DOHH2 (cell line): ENCODE data around the gene TEX48.

Experiments used
- H3F3A ChIP-seq: fragments of 200-600 bp; sonication (generic), shearing (Covaris generic); 2 replicates; pipeline ENCODE4 v1.6.0; 2016; ENCODE audit warnings: antibody characterized with exemption, mild to moderate bottlenecking; ENCODE audit not compliant: control insufficient read depth, insufficient read depth
- H3K27ac ChIP-seq: fragments of 200-600 bp; sonication (generic); 2 replicates; pipeline ENCODE4 v1.5.1; 2014; ENCODE audit warnings: low read depth, mild to moderate bottlenecking, low read length, moderate library complexity
- H3K27me3 ChIP-seq: fragments of 200-600 bp; sonication (generic); 2 replicates; pipeline ENCODE4 v1.6.1; 2014; ENCODE audit warnings: mild to moderate bottlenecking, low read length, mixed read lengths; ENCODE audit not compliant: control insufficient read depth
- H3K36me3 ChIP-seq: fragments of 200-600 bp; sonication (generic); 2 replicates; pipeline ENCODE4 v1.6.1; 2014; ENCODE audit warnings: mild to moderate bottlenecking, low read length, moderate library complexity, mixed read lengths; ENCODE audit not compliant: control insufficient read depth
- H3K4me1 ChIP-seq: fragments of 200-600 bp; sonication (generic); 2 replicates; pipeline ENCODE4 v1.6.1; 2014; ENCODE audit warnings: mild to moderate bottlenecking, low read length, mixed read lengths; ENCODE audit not compliant: control insufficient read depth
- H3K4me2 ChIP-seq: fragments of 200-600 bp; sonication (generic); 2 replicates; pipeline ENCODE4 v1.6.0; 2014; ENCODE audit warnings: mild to moderate bottlenecking, low read length, moderate library complexity
- H3K4me3 ChIP-seq: fragments of 200-600 bp; sonication (generic); 2 replicates; pipeline ENCODE4 v1.5.1; 2014; ENCODE audit warnings: mild to moderate bottlenecking, low read length, mixed read lengths
- H3K79me2 ChIP-seq: fragments of 200-600 bp; sonication (generic); 2 replicates; pipeline ENCODE4 v1.6.1; 2014; ENCODE audit warnings: mild to moderate bottlenecking, low read length, mixed read lengths; ENCODE audit not compliant: control insufficient read depth
- H3K9me2 ChIP-seq: fragments of 200-600 bp; sonication (generic); replicated peaks from 2 replicates; pipeline ENCODE4 v1.6.1; 2014; ENCODE audit warnings: mild to moderate bottlenecking, low read length, mixed read lengths; ENCODE audit not compliant: control insufficient read depth
- H3K9me3 ChIP-seq: fragments of 200-600 bp; sonication (generic); 2 replicates; pipeline ENCODE4 v1.6.1; 2014; ENCODE audit warnings: antibody characterized with exemption, low read length, mixed read lengths; ENCODE audit not compliant: control insufficient read depth, insufficient read depth
- H4K20me1 ChIP-seq: fragments of 200-600 bp; sonication (generic); 2 replicates; pipeline ENCODE4 v1.6.0; 2014; ENCODE audit warnings: low read depth, mild to moderate bottlenecking, antibody characterized with exemption, low read length, moderate library complexity; ENCODE audit not compliant: control insufficient read depth, insufficient read depth
- EZH2phosphoT487 ChIP-seq: fragments of 200-600 bp; sonication (generic); IDR thresholded peaks from 2 replicates; pipeline ENCODE4 v1.6.1; 2017; ENCODE audit warnings: borderline replicate concordance, mild to moderate bottlenecking, antibody characterized with exemption, low read length, moderate library complexity, mixed read lengths
- TF ChIP-seq, protein P1 (sequence below): fragments of 200-600 bp; sonication (generic); IDR thresholded peaks from one replicate; pipeline ENCODE4 v1.5.1; 2014; ENCODE audit warnings: antibody characterized with exemption, mild to moderate bottlenecking, low read depth, low read length; ENCODE audit not compliant: poor library complexity, severe bottlenecking

The TEX48 gene

DNA sequence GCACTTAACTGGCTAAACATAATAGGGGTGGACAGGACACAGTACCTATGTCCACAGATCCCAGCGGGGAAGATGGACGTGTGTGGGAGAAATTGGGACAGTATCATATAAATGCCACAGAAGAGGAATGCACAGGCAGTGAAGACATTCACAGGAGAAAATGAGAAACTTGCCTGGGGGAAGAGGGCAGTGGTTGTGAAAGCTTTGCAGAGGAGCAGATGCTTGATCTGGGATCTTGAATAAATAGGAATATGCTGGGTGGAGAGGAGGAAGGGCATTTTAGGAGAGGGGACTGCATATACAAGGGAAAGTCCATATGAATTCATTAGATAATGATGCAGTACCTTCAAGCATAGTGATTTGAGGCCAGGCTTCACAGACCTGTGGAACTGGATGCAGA is 57.3 kb downstream of the TEX48 start:
- no peak overlapping the region for H3K4me2 ChIP-seq
- H3K9me3 ChIP-seq = no peaks in the 10 kb centered on the region
- no peaks in the 10 kb centered on the region for H3K9me2 ChIP-seq
- H3K36me3 ChIP-seq = peaks cover 47% of the 10 kb centered on the region
- TF ChIP-seq EZH2phosphoT487 = no peak
- TF ChIP-seq, protein P1, sequence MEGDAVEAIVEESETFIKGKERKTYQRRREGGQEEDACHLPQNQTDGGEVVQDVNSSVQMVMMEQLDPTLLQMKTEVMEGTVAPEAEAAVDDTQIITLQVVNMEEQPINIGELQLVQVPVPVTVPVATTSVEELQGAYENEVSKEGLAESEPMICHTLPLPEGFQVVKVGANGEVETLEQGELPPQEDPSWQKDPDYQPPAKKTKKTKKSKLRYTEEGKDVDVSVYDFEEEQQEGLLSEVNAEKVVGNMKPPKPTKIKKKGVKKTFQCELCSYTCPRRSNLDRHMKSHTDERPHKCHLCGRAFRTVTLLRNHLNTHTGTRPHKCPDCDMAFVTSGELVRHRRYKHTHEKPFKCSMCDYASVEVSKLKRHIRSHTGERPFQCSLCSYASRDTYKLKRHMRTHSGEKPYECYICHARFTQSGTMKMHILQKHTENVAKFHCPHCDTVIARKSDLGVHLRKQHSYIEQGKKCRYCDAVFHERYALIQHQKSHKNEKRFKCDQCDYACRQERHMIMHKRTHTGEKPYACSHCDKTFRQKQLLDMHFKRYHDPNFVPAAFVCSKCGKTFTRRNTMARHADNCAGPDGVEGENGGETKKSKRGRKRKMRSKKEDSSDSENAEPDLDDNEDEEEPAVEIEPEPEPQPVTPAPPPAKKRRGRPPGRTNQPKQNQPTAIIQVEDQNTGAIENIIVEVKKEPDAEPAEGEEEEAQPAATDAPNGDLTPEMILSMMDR = no peak
- peaks cover 3% of the 10 kb centered on the region for H3K4me1 ChIP-seq
- no peaks in the 10 kb centered on the region for H4K20me1 ChIP-seq
- no peak overlapping the region for H3K27ac ChIP-seq
- H3K4me3 ChIP-seq = no peak overlapping the region
- no peaks in the 10 kb centered on the region for H3K27me3 ChIP-seq
- no peaks in the 10 kb centered on the region for H3F3A ChIP-seq
- peaks cover 20% of the 10 kb centered on the region for H3K79me2 ChIP-seq

DNA sequence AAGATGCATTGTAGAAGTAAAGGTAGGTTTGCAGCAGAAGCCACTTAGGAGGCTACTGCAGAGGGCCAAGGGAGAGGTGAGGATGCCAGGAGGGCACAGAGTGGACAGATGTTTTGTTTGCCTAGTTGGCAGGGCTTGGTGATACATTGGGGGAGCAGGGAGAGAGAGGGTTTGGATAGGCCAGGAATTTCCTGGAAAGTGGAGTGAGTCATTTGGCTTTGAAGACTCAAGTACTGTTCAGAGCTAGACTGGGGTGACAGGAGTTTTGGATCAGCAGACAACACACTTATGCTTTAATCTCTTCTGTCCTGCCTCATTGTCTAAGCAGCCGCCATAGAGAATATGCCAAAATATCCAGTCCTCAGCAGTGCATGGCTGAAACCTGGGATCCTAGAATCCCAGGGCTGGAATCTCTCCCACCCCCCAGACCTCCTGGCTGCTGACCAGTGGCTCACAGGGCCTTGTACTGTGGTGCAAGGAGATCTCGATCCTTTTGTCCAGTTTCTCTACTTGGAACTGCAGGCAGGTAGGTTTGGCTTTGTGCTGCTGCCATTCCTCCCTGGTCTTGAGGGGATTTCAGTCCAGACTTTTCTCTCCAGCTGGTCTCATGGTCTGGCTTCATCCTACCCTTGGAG is 59.9 kb downstream of the TEX48 start:
- H3F3A ChIP-seq = peaks cover 6% of the 10 kb centered on the region
- no peaks in the 10 kb centered on the region for H3K9me3 ChIP-seq
- peaks cover 45% of the 10 kb centered on the region for H3K79me2 ChIP-seq
- TF ChIP-seq EZH2phosphoT487 = no peak
- TF ChIP-seq, protein P1 = no peak
- H3K4me3 ChIP-seq = no peak overlapping the region
- no peak overlapping the region for H3K27ac ChIP-seq
- peaks cover 49% of the 10 kb centered on the region for H3K36me3 ChIP-seq
- no peaks in the 10 kb centered on the region for H3K9me2 ChIP-seq
- H3K4me1 ChIP-seq = peaks cover 29% of the 10 kb centered on the region
- H4K20me1 ChIP-seq = no peaks in the 10 kb centered on the region
- H3K27me3 ChIP-seq = no peaks in the 10 kb centered on the region
- H3K4me2 ChIP-seq = no peak overlapping the region

- no peaks in the 10 kb centered on the region for H3K27me3 ChIP-seq
- H4K20me1 ChIP-seq = no peaks in the 10 kb centered on the region
- no peak overlapping the region for H3K27ac ChIP-seq
- H3K4me2 ChIP-seq = no peak overlapping the region
- H3K36me3 ChIP-seq = peaks cover 44% of the 10 kb centered on the region
- H3K4me1 ChIP-seq = peaks cover 34% of the 10 kb centered on the region
- H3K4me3 ChIP-seq = no peak overlapping the region
- H3K9me3 ChIP-seq = no peaks in the 10 kb centered on the region
- H3F3A ChIP-seq = peaks cover 10% of the 10 kb centered on the region
- TF ChIP-seq, protein P1 = no peak
- no peak for TF ChIP-seq EZH2phosphoT487
- peaks cover 51% of the 10 kb centered on the region for H3K79me2 ChIP-seq
- no peaks in the 10 kb centered on the region for H3K9me2 ChIP-seq
Observed at GRCh38 chr9:114621561-114621960, 60.4 kb downstream of the TEX48 start.
